Natural killer cell (primary cell): Measurements from ENCODE around the gene SLC17A2. TPM values are rescaled to one million over a fixed set of nuclear protein-coding genes. Genes with fewer than 3 reads are reported as not detected.

Source experiments
- ATAC-seq, 3 donors: fragments of 150-1000 bp in 2 of 3; fragments of 200-7000 bp in 1 of 3; cut with Tn5 transposase; 1 replicate in 1 of 3; 2 replicates in 2 of 3; pipeline ENCODE4 v1.10.0; 2021; ENCODE audit warnings: mild to moderate bottlenecking in 2 of 3, moderate library complexity in 2 of 3
- DNase-seq, 2 donors: peaks; one replicate each; pipeline versions ENCODE4 v3.0.0 to v3.0.0-alpha.2; 2013 to 2021; ENCODE audit warnings: mixed read lengths in 1 of 2
- H3K27ac ChIP-seq: one replicate; pipeline ENCODE4 v1.5.1; 2013; ENCODE audit warnings: mild to moderate bottlenecking, low read length
- H3K27me3 ChIP-seq: one replicate; pipeline ENCODE4 v1.6.1; 2013; ENCODE audit warnings: low read length; ENCODE audit not compliant: control insufficient read depth, insufficient read depth
- H3K36me3 ChIP-seq: one replicate; pipeline ENCODE4 v1.6.1; 2013; ENCODE audit warnings: low read length; ENCODE audit not compliant: control insufficient read depth, insufficient read depth
- H3K4me1 ChIP-seq: one replicate; pipeline ENCODE4 v1.6.1; 2013; ENCODE audit warnings: low read length; ENCODE audit not compliant: control insufficient read depth, insufficient read depth
- H3K4me3 ChIP-seq: one replicate; pipeline ENCODE4 v1.5.1; 2013; ENCODE audit warnings: low read length
- H3K9me3 ChIP-seq: one replicate; pipeline ENCODE4 v1.6.1; 2013; ENCODE audit warnings: low read length; ENCODE audit not compliant: control insufficient read depth, insufficient read depth
- H3K27ac Mint-ChIP-seq, 2 donors: one replicate each; pipeline ENCODE4 v1.8.0; 2022; ENCODE audit warnings: mild to moderate bottlenecking in 2 of 2, mixed read lengths in 2 of 2, moderate library complexity in 1 of 2
- H3K27me3 Mint-ChIP-seq, 2 donors: one replicate each; pipeline ENCODE4 v1.8.0; 2022; ENCODE audit warnings: low read depth in 2 of 2, mixed read lengths in 2 of 2
- H3K36me3 Mint-ChIP-seq: one replicate; pipeline ENCODE4 v1.8.0; 2022; ENCODE audit warnings: mixed read lengths
- H3K4me1 Mint-ChIP-seq, 2 donors: one replicate each; pipeline ENCODE4 v1.8.0; 2022; ENCODE audit warnings: mixed read lengths in 2 of 2
- H3K4me3 Mint-ChIP-seq: one replicate; pipeline ENCODE4 v1.8.0; 2022; ENCODE audit warnings: mild to moderate bottlenecking, moderate library complexity, mixed read lengths
- H3K9me3 Mint-ChIP-seq, 2 donors: one replicate each; pipeline ENCODE4 v1.8.0; 2022; ENCODE audit warnings: mixed read lengths in 2 of 2
- CTCF ChIP-seq: fragments of 200-600 bp; IDR thresholded peaks from one replicate; pipeline ENCODE4 v1.8.0; 2022; ENCODE audit warnings: antibody characterized with exemption
- WGBS: methylation state at CpG from one replicate; pipeline ENCODE4 v1.1.7; 2013; ENCODE audit warnings: missing lambda C conversion rate; ENCODE audit not compliant: insufficient coverage; 5-methylcytosine and 5-hydroxymethylcytosine counted together
- intact Hi-C: fragments of 100-400 bp; cut with micrococcal nuclease; formaldehyde crosslinking; loops from one replicate; pipeline ENCODE4 v1.14.2; 2022
- total RNA-seq, 4 donors: library from RNA; stranded (reverse); fragments of 120-200 nt in 1 of 4; gene quantifications; one replicate each; pipeline versions ENCODE4 v1.2.3 to v1.2.4, GENCODE V29; 2013 to 2022

SLC17A2 gene
- total RNA-seq, 3 donors from 2014 or later (not counting 1 experiment from before 2014, with no cell fraction given): not detected

GRCh38 chr6:25874822-25875562 is 55.5 kb downstream of the SLC17A2 start:
- H3K4me3 Mint-ChIP-seq: peak overlapping the region; percentile 28
- no peaks in the 10 kb centered on the region for H3K9me3 Mint-ChIP-seq
- Histone ChIP-seq H3K36me3 (no peaks in the 10 kb centered on the region), H3K4me3 (no peak overlapping the region), H3K27ac (no peak overlapping the region), H3K4me1 (peaks cover 6% of the 10 kb centered on the region), H3K27me3 (no peaks in the 10 kb centered on the region), H3K9me3 (no peaks in the 10 kb centered on the region)
- intact Hi-C loops: no loop called here
- H3K4me1 Mint-ChIP-seq: peaks cover 21 to 22% of the 10 kb centered on the region in 2 donors
- no peak for TF ChIP-seq CTCF
- ATAC-seq (peak in 2 of 3 donors; percentile 70 to 72), DNase-seq (peak in 1 of 2 donors; percentile 33)
- H3K27me3 Mint-ChIP-seq: peaks cover 0 to 3% of the 10 kb centered on the region in 2 donors
- peak overlapping the region; percentile 47 to 76 for H3K27ac Mint-ChIP-seq
- no peaks in the 10 kb centered on the region for H3K36me3 Mint-ChIP-seq
- WGBS: 12% methylated on average over 1 of the region's 3 CpGs

- no peaks in the 10 kb centered on the region for H3K36me3 ChIP-seq
- Mint-ChIP-seq H3K36me3 (no peaks in the 10 kb centered on the region), H3K27ac (peak within 1 kb of the TSS; percentile 47 to 76), H3K4me3 (peak within 1 kb of the TSS; percentile 28), H3K4me1 (peaks cover 21 to 22% of the 10 kb centered on the region in 2 donors), H3K9me3 (no peaks in the 10 kb centered on the region), H3K27me3 (peaks cover 0 to 3% of the 10 kb centered on the region in 2 donors)
- no peak for TF ChIP-seq CTCF
- intact Hi-C loops: no loop called here
- no peaks in the 10 kb centered on the region for H3K9me3 ChIP-seq
- ATAC-seq: no peak
- H3K4me1 ChIP-seq: peaks cover 6% of the 10 kb centered on the region
- no peak within 1 kb of the TSS for H3K4me3 ChIP-seq
- H3K27ac ChIP-seq: no peak within 1 kb of the TSS
- 98% methylated on average over 3 of the region's 3 CpGs for WGBS
- no peak for DNase-seq
- no peaks in the 10 kb centered on the region for H3K27me3 ChIP-seq
Observed at GRCh38 chr6:25874118-25874517, 56.4 kb downstream of the SLC17A2 start, which contains the start of gene SLC17A3. Gene SLC17A3, minus strand, starts transcription at chr6:25874243. Its CDS starts 5,856 bp downstream, at chr6:25868387.

- no peaks in the 10 kb centered on the region for H3K27me3 Mint-ChIP-seq
- Histone ChIP-seq H3K4me1 (peaks cover 6% of the 10 kb centered on the region), H3K36me3 (no peaks in the 10 kb centered on the region), H3K27ac (no peak overlapping the region), H3K9me3 (no peaks in the 10 kb centered on the region), H3K27me3 (no peaks in the 10 kb centered on the region), H3K4me3 (no peak overlapping the region)
- WGBS: 96% methylated on average over 1 of the region's 1 CpG
- no peak overlapping the region for H3K4me3 Mint-ChIP-seq
- intact Hi-C loops: no loop called here
- H3K36me3 Mint-ChIP-seq: no peaks in the 10 kb centered on the region
- peak overlapping the region; percentile 26 to 34 for H3K27ac Mint-ChIP-seq
- ATAC-seq (peak; percentile 36 to 70 (median 62)), DNase-seq (peak in 1 of 2 donors; percentile 69)
- no peaks in the 10 kb centered on the region for H3K9me3 Mint-ChIP-seq
- H3K4me1 Mint-ChIP-seq: peaks cover 21 to 22% of the 10 kb centered on the region in 2 donors
- TF ChIP-seq CTCF: no peak
Observed at GRCh38 chr6:25872814-25873213, 57.7 kb downstream of the SLC17A2 start.
